PFSK-1 (cell line): ENCODE results near the gene CAPZA1.

Experiments used
- FOXP2 ChIP-seq: optimal IDR thresholded peaks from 2 replicates; pipeline ENCODE3; 2011; ENCODE audit warnings: borderline replicate concordance, control low read depth, inconsistent platforms; ENCODE audit not compliant: insufficient read depth; ENCODE audit errors: extremely low read length, extremely low read depth
- POLR2AphosphoS5 ChIP-seq: IDR thresholded peaks from 2 replicates; pipeline ENCODE4 v1.6.1; 2012; ENCODE audit warnings: low read depth, mild to moderate bottlenecking, control low read depth, low read length, moderate library complexity
- SIN3A ChIP-seq: IDR thresholded peaks from 2 replicates; pipeline ENCODE4 v1.6.1; 2012; ENCODE audit warnings: mild to moderate bottlenecking, low read length, moderate library complexity, borderline replicate concordance; ENCODE audit not compliant: insufficient read depth
- TAF1 ChIP-seq: IDR thresholded peaks from 2 replicates; pipeline ENCODE4 v1.6.1; 2012; ENCODE audit warnings: low read length, control low read depth, borderline replicate concordance; ENCODE audit not compliant: insufficient read depth
- TF ChIP-seq, protein P1 (sequence below), 2 experiments: IDR thresholded peaks; 2 replicates each; pipeline versions ENCODE4 v1.6.1 to v1.8.0; 2011 to 2012; ENCODE audit warnings: low read depth in 2 of 2, low read length in 2 of 2, control low read depth in 1 of 2, inconsistent platforms in 1 of 2, mild to moderate bottlenecking in 1 of 2, moderate library complexity in 1 of 2; ENCODE audit not compliant: insufficient read depth in 1 of 2

The CAPZA1 gene

DNA sequence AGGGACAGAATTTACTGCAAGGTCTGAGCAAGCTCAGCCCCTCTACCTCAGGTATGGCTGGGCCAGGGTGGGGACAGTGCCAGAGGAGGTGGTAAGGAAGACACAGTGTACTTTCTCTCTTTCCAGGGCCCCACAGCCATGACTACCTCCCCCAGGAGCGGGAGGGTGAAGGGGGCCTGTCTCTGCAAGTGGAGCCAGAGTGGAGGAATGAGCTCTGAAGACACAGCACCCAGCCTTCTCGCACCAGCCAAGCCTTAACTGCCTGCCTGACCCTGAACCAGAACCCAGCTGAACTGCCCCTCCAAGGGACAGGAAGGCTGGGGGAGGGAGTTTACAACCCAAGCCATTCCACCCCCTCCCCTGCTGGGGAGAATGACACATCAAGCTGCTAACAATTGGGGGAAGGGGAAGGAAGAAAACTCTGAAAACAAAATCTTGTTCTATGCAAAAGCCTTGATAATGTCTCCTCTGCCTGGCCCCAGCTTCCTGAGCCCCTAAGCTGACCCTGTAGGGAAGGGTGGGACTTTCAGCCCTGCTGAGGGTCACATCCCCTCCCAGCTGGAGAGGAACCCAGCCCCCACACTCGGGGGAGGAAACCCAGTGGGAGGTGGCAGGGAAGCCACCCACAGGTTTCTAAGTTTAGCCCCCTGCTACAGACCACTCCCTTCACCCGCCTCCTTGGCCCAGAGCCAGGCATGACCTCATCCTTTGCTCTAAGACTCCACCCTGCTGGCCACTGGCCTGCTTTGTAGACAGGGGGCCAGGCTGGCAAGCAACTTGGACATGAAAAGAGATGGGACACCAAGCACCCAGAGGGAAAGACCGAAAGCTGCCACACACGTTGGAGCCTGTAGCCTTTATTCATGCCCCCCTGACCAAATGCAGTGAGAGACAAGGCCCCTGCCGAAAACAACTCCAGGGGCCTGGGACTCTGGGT, 80.9 kb downstream of the CAPZA1 start:
- peak; percentile 67 for TF ChIP-seq POLR2AphosphoS5
- TF ChIP-seq SIN3A, result peak; percentile 45; the same call in 1 of the 2 replicates
- TF ChIP-seq, protein P1, sequence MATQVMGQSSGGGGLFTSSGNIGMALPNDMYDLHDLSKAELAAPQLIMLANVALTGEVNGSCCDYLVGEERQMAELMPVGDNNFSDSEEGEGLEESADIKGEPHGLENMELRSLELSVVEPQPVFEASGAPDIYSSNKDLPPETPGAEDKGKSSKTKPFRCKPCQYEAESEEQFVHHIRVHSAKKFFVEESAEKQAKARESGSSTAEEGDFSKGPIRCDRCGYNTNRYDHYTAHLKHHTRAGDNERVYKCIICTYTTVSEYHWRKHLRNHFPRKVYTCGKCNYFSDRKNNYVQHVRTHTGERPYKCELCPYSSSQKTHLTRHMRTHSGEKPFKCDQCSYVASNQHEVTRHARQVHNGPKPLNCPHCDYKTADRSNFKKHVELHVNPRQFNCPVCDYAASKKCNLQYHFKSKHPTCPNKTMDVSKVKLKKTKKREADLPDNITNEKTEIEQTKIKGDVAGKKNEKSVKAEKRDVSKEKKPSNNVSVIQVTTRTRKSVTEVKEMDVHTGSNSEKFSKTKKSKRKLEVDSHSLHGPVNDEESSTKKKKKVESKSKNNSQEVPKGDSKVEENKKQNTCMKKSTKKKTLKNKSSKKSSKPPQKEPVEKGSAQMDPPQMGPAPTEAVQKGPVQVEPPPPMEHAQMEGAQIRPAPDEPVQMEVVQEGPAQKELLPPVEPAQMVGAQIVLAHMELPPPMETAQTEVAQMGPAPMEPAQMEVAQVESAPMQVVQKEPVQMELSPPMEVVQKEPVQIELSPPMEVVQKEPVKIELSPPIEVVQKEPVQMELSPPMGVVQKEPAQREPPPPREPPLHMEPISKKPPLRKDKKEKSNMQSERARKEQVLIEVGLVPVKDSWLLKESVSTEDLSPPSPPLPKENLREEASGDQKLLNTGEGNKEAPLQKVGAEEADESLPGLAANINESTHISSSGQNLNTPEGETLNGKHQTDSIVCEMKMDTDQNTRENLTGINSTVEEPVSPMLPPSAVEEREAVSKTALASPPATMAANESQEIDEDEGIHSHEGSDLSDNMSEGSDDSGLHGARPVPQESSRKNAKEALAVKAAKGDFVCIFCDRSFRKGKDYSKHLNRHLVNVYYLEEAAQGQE (IDR thresholded peaks at IDR 0.05; ENCODE audit: insufficient read depth in 1 of 2, low read depth in 2 of 2, low read length in 2 of 2), result 0 out of 4 replicates have a peak, but pooled peaks of 1 of the 2 experiments have one; percentile 29
- no peak; the same call in 1 of the 2 replicates for TF ChIP-seq TAF1

DNA sequence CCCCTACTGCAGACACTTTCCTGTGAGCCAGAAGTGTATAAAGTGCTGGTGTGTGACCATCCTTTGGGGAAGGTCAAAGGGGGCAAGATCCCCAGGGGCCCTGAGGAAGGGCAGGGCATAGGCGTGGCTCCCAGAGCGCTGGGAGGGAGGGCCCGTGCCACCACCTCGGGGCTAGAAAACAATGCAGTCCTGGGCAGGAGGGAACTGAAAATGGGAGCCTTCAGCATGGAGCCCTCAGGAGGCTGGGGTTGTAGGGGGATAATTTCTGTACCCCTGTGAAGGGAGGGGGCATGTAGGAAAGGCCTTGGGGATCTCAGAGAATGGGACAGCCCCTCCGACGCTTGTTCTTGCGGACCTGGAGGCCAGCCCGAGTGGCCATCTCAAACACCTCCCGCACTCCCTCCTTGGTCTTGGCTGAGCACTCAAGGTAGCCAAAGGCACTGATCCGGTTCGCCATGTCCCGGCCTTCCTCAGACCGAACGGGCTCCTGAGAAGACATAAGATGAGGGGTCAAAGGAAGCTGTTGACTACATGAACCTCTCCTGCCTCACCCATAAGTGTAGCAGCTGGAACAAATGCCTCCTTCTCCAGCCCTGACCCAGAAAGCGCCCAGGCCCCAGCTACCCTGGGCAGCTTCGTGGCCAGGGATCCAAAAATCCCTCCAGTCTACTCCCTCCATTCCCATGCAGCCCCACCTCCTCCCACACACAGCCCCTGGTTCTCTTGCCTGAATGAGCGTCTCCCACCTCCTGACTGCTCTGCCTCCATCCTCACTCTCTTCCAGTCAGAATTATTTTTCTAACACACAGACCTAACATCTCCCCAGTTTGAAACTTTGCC, 81.8 kb downstream of the CAPZA1 start:
- TF ChIP-seq, protein P1 (IDR thresholded peaks at IDR 0.05; ENCODE audit: insufficient read depth in 1 of 2, low read depth in 2 of 2, low read length in 2 of 2), result no peak
- TF ChIP-seq FOXP2 (no peak), SIN3A (no peak), TAF1 (no peak), POLR2AphosphoS5 (peak; percentile 37; the same call in 1 of the 2 replicates)

DNA sequence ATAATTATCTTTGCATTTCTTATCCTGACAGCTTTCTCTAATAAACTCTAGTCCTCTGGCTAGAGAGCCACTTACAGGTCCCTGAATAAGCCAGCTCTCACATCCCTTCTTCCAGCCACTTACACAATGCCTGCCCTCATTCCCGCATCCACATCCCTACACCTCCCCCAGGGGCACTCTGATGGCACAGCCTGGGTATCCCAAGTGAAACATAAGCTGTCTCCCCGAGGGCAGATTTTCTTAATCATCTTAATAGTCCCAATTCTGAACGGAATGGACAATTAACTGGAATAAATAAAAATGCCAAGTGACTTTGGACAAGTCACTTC, 82.4 kb downstream of the CAPZA1 start:
- TF ChIP-seq FOXP2, result no peak
- no peak for TF ChIP-seq TAF1
- no peak for TF ChIP-seq SIN3A
- TF ChIP-seq, protein P1 (IDR thresholded peaks at IDR 0.05; ENCODE audit: insufficient read depth in 1 of 2, low read depth in 2 of 2, low read length in 2 of 2), result no peak
- TF ChIP-seq POLR2AphosphoS5, result no peak

DNA sequence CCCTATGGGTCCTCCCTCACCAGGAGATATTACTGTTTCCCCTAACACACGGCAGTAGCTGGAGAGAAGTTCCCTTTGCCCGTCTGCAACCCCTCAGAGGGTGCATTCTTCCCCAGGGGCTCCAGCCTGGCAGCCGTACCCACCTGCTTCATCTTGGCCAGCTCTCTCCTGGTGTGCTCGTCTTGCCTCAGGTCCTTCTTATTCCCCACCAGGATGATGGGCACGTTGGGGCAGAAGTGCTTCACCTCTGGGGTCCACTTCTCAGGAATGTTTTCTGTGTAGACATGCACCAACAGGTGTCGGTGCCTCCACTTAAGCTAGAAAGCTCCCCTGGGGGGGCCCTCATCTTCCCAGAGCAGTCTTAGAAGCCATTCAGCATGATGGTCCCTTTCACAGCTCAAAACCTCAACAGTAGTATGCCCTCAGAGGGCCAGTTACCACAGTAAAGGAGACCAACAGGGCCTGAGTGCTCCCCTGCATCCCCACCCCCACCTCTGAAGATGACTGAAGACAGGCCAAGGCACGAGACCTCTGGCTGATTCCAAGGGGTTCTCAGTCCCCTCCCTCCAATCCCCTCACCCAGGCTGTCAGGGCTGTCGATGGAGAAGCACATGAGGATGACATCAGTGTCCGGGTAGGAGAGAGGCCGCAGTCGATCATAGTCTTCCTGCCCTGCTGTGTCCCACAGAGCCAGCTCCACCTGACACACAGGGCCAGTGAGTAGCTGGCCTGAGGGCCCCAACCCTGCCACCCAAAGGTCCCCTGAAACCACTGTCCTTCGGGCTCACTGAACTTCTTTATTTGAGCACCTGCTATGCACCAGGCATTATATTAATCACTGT, 83.0 kb downstream of the CAPZA1 start:
- TF ChIP-seq, protein P1 (IDR thresholded peaks at IDR 0.05; ENCODE audit: insufficient read depth in 1 of 2, low read depth in 2 of 2, low read length in 2 of 2), result no peak
